Measurements from ENCODE around the gene PTCD3.
A peak's percentile ranks its signal among the peaks of the same experiment; 100 is the strongest.

The PTCD3 gene

GRCh38 chr2:86105969-86106945, at the start of gene PTCD3:
Gene PTCD3 (plus strand): TSS chr2:86106235. CDS start chr2:86106248, 13 bp downstream.
- DNase-seq, result peak; percentile 96

- DNase-seq, result no peak
Observed at GRCh38 chr2:86056590-86057331, 49.3 kb upstream of the PTCD3 start.

GRCh38 chr2:86062043-86062442, 44.0 kb upstream of the PTCD3 start:
- DNase-seq, result no peak

GRCh38 chr2:86064006-86064405, 42.0 kb upstream of the PTCD3 start:
- DNase-seq, result no peak

GRCh38 chr2:86065512-86065911, 40.5 kb upstream of the PTCD3 start:
- no peak for DNase-seq

GRCh38 chr2:86066007-86066578, 39.9 kb upstream of the PTCD3 start:
- no peak for DNase-seq

GRCh38 chr2:86066915-86067314, 39.1 kb upstream of the PTCD3 start:
- no peak for DNase-seq

GRCh38 chr2:86068136-86068588, 37.9 kb upstream of the PTCD3 start:
- DNase-seq, result peak; percentile 54

- DNase-seq, result no peak
Observed at GRCh38 chr2:86068648-86069047, 37.4 kb upstream of the PTCD3 start.

GRCh38 chr2:86069091-86069685, 36.8 kb upstream of the PTCD3 start:
- no peak for DNase-seq

GRCh38 chr2:86069783-86070339, 36.2 kb upstream of the PTCD3 start:
- DNase-seq, result no peak

- no peak for DNase-seq
Observed at GRCh38 chr2:86070868-86071267, 35.2 kb upstream of the PTCD3 start.

GRCh38 chr2:86072271-86072858, 33.7 kb upstream of the PTCD3 start:
- DNase-seq, result no peak

- DNase-seq, result no peak
Observed at GRCh38 chr2:86073225-86073624, 32.8 kb upstream of the PTCD3 start.

- DNase-seq, result no peak
Observed at GRCh38 chr2:86074256-86074655, 31.8 kb upstream of the PTCD3 start.

- no peak for DNase-seq
Observed at GRCh38 chr2:86074811-86075210, 31.2 kb upstream of the PTCD3 start.

- no peak for DNase-seq
Observed at GRCh38 chr2:86075886-86076285, 30.1 kb upstream of the PTCD3 start.

GRCh38 chr2:86078774-86079545, 27.1 kb upstream of the PTCD3 start:
- no peak for DNase-seq

GRCh38 chr2:86079981-86080911, 25.8 kb upstream of the PTCD3 start:
- peak; percentile 72 for DNase-seq

- no peak for DNase-seq
Observed at GRCh38 chr2:86081724-86082123, 24.3 kb upstream of the PTCD3 start.
